NOMO-1 treated with DMSO at 0.1 percent for 48 hours (cell line): Measurements from ENCODE around the gene RGS12.
A peak's percentile ranks its signal among the peaks of the same experiment; 100 is the strongest.
"Not testable (repeated sequence)": the region's sequence is repeated elsewhere in the genome, so short reads cannot be mapped to it uniquely, and the experiment has no call there.

Experiments used
- DNase-seq: peaks from one replicate; lab custom pipeline; 2025; ENCODE audit not compliant: unreplicated experiment; lab: John Stamatoyannopoulos, UW

The RGS12 gene

DNA sequence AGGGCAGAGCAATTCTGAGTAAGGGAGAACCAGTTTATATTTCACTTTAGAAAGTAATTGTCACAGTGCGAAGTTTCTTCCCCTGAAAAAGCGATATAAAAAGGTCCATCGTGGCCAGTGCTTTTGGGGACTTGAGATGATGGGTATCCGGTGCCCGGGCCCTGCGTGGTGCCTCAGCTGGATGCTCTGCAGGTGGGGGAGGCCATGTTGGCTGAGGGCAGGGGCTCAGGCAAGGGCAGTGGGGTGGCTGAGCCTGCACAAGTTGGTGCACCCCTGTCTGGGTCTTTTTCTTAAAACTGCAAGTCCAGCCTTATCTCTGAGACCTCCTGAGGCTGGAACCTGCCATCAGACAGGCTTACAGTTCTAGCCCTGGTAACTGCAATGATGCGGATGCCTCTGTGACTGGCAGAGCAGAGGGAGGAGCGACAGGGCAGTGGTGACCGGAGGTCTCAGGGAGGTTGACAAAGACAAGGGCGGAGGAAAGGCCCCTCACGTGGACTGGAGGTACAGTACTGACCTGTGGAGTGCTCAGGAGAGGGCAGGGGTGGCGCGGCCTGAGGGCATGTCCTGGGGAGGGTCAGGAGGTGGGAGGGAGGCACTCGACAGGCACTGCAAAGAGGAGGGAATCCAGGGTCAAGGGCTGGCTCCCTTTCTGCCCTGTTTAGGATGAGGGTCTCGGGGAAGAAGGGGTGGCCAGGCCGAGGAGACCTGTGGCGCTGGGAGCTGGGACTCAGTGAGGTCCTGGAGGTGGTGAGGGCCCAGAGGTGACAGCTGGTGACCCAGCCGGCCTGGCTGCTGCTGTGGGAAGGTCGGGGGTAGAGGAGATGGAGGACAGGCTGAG is 1.8 kb downstream of the RGS12 start:
- no peak for DNase-seq

DNA sequence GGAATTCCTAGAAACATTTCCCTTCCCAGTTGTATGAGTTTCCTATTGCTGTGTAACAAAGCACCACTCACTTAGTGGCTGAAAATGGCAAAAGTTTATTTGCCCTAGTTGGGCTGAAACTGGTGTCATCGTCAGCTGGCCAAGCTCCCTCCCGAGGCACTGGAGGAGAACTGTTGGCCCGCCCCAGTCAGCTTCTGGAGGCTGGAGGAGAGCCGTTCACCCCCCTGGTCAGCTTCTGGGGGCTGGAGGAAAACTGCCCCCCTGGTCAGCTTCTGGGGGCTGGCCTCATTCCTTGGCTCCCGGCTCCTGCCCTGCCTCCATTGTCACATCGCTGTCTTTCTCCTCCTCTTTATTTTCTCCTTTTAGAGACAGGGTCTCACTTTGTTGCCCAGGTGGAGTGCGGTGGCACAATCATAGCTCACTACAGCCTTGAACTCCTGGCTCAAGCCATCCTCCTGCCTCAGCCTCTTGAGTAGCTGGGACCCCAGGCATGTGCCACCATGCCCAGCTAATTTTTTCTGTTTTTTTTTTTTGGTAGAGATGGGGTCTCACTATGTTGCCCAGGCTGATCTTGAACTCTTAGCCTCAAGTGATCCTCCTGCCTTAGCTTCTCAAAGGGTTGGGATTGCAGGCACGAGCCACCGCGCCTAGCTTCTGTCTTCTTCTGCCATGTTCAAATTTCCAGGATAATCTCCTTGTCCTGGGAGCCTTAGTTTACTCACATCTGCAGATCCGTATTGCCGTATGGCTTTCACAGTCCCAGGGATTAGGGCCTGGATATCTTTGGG is 3.2 kb downstream of the RGS12 start:
- DNase-seq: no peak

DNA sequence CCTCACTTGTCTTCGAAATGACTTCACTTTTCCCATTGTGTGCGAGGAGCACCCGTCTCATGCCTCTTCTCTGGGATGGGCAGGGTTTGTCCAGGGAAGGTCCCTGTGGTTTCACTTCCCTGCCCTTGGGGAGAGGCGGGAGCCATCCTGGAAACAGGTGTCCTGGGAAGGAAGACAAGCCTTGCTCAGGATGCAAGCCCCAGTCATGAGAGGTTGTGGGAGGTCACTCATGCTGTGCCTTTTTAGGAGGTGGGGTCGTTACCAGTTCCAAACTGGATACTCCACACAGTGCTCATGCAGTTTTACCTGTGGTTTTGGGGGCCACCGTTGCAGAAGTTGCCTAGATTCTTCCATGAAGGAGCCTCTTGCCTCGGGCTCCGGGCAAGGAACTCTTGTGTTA is 3.8 kb downstream of the RGS12 start:
- DNase-seq: no peak

DNA sequence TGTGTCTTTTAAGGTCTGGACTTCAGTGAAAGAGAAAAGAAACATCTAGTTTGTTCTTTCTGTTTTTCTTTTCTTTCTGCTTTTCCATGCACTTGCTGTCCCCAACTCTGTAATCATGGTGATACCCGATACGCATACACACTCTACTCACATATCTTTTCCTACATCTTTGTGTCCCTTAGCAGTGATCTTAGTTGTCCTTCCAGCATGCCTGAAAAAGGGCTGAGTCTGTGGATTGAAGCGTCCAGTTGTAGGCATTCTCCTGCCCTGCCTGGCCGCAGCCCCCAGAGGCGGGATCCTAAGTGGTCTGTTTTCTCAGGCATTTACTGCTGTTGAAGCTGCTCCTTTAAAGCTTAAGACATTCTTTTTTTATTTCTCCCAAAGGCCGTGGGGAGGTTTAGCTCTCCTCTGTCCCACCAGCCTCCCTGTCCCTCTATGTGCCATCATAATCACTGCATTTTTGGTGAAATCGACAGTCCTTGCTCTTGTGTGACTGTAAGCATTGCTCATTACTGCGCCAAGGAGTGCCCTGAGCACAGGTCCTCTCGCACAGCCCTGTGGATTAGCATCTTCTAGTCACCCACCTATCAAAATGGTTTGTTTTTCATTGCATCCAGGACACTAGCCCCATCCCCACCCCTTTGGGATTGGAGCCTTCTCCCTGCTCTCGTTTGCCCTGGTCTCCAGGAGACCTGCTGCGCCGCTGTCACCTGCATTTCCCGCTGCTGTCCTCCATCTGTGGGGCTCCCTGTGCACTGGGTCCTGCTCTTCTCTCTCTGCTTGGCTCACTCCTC is 4.4 kb downstream of the RGS12 start:
- DNase-seq: no peak

DNA sequence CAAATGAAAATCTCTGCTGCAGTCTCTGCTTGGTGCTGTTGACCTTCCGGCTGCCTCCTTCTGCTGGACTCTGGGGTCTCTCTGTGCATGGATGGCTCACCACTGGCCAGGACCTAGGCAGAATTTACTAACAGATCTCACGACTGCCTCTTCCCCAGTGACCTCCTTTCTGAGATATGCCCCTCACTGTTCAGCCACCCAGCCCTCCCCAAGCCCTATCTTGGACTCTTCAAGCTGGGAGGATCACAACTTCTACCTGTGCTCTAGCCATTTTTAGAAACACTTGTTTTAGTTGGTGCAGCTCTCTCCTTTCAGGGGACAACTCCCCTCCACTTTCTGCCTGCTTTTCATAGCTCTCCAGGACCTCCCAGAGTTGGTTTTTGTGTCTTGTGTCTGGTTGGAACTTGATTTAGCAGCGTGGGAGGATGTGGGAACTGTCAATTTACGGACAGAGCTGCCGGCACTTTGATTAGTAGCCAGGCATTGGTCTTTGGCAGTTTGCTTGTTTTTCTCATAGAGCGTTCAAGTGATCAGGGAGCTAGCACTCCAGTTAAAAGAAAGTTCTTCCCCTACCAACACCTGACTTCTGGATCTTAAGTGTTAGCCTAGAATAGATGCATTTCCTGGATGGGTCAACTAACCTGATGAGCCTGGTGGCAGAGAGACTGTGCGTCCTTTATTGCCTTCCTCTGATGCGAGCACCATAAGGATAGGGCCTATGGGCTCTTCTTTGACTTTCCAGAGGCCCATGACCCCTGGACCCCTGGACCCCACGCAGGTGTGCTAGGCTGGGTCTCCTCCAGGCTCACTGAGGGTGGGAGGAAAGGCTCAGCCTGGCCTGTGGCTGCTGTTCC is 6.5 kb downstream of the RGS12 start:
- no peak for DNase-seq

DNA sequence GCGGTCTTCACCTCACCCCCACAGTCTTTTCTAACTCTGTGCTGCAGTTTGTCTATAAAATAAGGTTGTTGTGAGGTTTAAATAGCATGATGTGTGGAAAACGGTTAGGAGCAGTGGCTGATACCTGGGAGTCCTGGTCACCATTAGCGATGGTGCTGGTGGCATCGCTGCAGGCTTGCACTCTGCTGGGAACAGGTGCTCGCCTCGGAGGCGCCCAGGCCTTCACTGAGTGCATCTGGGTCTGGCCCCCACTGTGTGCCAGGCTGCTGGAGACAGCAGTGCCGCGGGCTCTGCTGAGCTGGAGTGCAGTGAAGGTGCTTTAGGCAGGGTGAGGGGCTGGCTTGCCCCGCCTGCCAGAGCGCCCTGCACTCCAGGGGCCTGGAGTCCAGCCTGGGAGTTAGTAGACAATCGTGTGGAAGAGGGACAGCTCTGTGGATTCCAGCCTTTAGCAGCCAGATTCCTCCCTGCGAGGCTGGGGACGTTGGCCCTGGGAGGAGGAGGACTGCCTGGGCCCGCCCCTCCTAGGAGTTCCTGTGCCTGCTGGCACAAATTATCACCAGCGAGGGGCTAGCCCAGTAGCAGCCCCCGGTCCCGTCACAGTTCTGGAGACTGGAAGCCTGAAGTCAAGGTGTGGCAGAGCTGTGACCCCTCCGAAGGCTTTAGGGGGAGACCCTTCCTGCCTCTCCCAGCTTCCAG is 7.3 kb downstream of the RGS12 start:
- no peak for DNase-seq

DNA sequence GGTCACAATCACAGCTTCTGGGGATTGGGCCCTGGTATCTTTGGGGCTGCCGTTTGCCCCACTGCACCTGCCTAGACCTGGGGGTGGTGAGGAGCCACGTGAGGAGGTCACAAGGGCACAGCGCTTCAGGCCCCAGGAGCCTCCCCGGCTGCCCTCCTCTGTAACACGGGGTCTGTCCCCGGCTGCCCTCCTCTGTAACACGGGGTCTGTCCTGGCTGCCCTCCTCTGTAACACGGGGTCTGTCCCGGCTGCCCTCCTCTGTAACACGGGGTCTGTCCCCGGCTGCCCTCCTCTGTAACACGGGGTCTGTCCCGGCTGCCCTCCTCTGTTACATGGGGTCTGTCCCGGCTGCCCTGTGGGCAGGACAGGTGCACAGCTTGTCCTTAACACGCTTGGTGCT is 8.1 kb downstream of the RGS12 start:
- not testable (repeated sequence) for DNase-seq

DNA sequence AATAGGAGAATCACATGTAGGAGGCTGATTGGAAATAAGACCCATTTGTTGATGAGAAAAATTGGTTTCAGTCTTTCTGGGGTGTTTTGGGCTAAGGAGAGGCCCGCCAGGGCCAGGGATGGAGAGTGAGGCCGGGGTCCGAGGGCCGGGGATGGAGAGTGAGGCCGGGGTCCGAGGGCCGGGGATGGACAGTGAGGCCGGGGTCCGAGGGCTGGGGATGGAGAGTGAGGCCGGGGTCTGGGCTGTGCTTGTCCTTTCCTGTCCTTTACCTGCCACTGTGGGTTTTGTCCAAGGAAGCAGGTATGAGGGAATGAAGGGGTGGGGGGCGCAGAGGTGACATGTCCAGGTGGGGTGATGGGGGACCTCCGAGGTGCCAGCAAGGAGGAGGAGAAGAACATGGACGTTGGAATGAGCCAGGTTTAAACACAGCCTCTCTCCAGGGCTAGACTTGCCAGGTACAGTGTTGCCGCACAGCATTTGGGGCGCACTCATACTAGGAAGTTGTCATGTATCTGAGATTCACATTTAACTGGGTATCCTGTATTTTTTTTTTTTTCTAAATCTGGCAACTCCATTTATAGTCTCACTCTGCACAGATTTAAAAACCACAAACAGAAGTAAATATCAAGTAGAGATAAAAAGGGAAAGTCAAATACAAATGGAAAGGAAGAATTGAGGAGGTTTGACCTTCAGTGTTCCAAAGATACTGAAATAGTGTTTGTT is 8.8 kb downstream of the RGS12 start:
- DNase-seq: no peak

DNA sequence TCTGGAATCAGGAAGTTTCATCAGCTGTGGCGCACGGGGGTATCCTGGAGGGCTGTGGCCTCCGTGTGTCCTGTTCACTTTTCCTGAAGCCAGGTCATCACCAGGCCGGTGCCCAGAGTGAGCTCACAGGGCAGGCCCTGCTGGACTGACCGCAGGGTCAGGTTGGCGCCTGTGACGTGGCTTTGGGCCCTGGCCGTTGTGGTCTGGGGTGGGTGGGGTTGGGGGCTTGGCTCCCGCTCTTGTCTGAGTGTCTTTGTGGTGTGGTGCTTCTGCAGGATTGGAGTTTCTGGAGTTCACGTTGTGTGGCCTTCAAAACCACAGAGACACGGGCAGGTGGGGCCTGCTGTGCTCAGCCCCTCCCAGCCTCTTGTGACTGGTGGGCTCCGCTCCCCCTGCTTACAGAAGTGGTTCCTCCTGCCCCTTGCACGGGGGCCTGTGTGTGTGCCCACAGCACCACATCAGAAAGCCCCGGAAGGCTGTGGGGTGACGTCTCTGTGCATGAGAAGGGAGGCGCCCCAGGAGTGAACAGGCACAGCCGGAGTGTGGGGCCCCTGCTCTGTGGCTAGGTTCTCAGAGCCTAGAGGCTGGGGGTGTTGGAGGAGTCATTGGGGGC is 9.5 kb downstream of the RGS12 start:
- DNase-seq: no peak

DNA sequence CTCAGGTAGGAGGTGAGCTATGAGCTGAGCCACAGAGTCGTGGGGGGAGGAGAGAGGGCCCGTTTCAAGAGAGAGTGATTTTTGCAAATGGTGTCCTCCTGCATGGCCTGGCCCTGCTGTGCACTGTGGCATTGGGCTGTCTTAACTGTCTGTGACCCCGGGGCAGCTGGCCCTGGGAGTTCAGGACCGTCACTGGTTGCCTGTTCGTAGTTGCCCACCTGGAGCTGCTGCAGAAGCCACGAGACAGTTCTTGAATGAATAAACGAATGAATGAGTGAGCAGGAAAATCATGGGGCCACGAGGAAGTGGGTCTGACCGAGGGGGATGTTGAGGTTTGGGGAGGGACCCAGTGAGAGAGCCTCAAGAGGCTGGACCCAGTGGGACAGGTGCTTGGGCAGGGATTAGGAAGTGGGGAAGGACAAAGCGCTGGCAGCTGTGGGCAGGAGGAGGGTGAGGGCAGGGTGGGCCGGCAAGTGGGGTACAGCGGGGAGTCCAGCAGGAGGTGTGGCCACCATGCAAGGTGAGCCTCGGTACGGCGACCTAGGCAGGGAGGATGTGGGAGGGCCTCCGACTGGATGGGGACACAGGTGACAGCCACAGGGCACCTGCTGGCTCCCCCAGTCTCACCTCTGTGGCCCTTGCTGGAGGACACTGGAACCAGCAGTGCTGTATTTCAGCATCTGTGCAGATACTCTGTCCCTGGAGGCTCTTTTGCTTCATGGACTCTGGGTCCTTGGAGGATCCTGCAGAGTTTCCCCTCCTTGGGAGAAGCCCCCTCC is 10.2 kb downstream of the RGS12 start:
- DNase-seq: no peak

DNA sequence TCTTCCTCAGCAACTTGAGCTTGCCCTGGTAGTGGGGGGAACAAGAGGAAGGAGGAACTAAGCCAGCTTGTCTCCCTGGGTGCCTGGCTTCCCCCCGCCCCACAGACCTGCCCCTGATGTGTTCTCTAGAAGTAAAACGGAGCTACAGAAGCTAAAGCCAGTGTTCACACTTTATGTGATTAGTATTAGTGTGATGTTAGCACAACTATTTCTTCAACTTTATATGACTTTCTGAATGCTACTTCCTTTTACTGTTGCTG is 10.7 kb downstream of the RGS12 start:
- DNase-seq: no peak

DNA sequence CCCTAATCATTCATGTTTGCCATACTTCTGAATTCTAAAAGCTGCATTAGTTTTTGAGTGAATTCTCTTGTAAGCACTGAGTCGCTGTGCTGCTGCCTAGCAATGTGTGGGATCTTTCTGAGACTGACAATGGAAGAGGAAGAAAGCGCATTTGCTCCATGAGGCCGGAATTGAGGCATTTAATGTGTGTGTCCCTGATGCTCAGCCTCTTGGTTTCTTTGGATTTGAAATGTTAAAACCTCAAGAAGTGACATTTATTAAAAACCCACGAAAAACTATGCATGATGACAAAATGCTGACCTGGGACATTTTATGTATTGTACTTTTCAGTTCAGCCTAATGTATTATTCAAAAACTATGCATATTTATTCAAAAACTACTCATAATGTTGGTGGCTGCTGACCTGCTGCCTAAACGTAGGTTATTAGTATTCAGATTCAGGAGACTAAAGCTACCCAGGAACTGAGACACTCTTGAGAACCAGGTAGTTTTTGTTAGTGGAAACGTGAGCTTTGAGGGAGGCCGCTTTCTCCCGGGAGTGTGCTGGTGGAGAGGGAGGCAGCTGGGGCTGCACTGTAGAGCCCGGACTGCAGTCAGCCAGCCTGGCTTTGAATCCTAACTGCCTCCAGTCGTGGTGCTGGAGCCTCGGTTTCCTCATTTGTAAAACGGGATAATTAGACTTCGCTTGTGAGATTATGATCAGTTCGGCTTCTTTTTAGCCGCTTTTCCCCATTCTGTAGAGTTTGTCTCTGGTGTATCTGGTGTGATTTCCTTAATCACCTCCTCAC is 11.3 kb downstream of the RGS12 start:
- DNase-seq: no peak

DNA sequence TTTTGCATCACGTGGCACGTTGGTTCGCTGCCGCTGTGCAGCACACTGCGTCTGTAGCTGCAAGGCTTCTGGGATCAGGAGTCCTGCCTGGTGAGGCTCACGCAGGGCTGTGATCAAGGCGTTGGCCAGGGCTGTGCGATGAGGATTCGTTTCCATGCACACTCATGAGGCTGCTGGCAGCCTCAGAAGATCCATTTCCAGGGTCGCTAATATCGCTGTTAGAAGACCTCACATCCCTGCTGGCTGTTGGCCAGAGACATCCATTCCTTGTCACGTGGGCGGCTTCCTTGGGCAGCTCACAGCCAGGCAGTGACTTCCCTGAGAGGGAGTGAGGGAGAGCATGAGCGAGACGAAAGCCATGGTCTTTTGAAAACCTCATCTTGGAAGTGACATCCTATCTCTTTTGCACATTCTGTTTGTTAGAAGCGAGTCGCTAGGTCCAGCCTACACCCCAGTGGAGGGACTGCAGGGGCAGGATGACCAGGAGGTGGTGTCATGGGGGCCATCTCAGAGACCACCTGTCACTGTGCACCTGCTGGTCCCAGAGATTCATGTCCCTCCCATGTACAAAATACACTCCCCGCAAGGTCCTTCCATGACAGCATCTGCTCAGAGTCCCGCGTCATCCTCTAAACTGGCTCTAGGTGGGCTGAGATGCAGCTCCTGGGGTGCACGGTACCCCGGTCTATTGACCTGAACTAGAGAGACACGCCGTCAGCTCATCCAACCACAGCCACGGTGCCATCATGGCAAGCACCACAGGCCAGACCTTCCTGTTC is 12.2 kb downstream of the RGS12 start:
- DNase-seq: no peak

DNA sequence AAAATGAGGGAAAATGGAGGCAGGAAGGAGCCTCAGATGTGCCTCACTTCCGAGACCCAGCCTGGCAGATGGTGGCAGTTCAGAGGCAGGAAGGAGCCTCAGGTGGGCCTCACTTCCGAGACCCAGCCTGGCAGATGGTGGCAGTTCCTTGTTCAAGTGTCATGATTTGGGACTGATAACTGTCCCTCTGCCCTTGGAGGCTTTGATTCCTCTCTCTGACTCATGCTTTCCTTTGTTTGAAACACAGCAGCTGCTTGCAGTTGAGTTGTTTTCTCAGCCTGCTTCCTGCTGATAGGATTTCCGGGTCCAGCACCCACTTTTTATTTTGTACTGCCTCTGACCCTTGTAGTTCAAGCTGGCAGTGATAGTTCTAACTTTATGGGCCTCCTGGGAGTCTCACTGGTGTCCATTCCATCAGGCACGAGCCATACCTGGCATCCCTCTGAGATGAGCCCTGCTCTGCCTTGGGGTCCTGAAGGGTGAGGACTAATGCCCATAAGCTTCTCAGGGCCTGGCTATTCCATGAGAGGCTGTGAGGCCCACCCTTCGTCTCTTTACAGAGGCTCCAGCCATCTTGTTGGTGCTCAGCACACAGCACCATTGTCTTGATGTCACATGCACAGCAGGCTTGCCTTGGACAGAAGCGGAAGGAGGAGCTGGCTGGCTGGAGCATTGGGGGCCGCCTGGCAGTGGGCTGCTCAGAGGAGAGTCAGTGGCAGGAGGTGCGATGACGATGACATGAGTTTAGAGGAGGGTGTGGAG is 13.0 kb downstream of the RGS12 start:
- DNase-seq: peak; percentile 15

DNA sequence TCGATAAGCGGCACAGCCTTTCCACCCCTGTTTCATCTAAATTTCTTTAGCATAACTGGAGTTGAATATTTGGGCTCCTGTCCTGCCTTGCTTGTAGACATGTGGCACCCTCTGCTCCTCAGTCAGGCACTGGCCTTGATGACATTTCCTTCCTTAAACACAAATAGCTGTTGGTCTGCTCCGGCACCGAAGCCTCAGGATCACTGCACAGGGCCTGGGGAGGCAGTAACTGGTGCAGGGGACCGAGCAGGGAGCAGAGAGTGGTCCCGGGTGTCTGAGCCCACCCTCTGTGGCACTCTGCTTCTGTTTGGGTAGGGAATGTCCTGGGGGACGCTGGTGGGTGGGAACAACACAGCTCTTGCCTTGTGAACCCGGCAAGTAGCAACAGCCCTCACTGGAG is 13.6 kb downstream of the RGS12 start:
- no peak for DNase-seq

DNA sequence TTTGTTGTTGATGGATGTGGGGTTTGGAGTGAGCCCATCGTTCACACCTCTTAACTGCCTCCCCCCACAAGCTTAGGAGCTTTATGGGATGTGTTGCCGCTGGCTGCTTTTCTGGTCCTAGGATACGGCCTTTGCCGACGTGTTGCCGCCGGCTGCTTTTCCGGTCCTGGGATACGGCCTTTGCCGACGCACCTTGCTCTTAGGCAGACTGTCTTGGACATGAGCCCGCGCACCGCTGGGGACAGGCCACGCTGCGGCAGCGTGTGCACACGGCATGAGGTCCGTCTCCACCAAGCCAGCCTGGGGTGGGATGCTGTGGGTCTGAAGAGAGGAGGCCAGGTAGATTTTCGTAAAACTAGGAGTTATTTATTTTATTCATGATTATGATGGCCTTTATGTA is 14.2 kb downstream of the RGS12 start:
- DNase-seq: no peak
